ENCODE results near the gene ERBB4.

ERBB4 gene

DNA sequence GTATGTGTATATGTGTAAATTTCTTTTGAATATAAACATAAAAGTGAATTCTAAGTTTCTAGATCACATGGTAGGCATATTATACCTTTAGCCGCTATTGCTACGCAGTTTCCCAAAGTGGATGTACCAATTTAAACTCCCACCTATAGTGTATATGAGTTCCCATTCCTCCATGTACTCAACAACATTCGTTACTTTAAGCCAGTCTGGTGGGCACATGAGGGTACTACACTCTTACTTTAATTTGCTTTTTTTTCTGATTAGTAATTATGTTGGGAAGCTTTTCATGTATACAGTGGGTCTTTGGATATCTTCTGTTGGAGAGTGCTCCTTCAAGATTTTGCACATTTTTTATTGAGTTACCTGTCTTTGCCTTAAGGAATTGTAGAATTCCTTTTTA, 683.8 kb downstream of the ERBB4 start:
- Mint-ChIP-seq H3K27ac (no peak overlapping the region), H3K9me3 (ENCODE audit: low read depth) (no peaks in the 10 kb centered on the region), H3K4me3 (no peak overlapping the region), H3K4me1 (ENCODE audit: low read depth) (no peaks in the 10 kb centered on the region), H3K27me3 (no peaks in the 10 kb centered on the region), H3K36me3 (no peaks in the 10 kb centered on the region)

DNA sequence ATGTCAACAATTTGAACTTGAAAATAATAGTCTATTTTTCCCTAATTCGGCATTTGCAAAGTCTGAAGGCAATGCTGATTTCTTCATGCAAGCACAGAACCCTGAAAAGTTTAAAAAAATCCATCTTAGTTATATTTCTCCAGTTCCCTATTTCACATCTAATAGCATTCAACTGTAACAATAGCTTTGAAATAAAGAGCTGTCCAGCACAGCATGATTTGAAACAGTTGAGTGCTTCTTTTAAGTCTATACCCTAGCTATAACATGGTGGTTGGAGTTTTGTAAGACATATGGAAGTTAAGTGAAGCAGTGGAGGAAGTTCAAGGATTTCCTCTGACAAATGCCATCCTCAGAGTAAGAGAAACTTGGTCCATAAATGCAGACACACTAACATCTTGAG, 691.9 kb downstream of the ERBB4 start:
- H3K9me3 Mint-ChIP-seq (ENCODE audit: low read depth), result no peaks in the 10 kb centered on the region
- H3K27ac Mint-ChIP-seq, result no peak overlapping the region
- no peaks in the 10 kb centered on the region for H3K36me3 Mint-ChIP-seq
- no peaks in the 10 kb centered on the region for H3K27me3 Mint-ChIP-seq
- H3K4me1 Mint-ChIP-seq (ENCODE audit: low read depth), result no peaks in the 10 kb centered on the region
- H3K4me3 Mint-ChIP-seq, result no peak overlapping the region

- Mint-ChIP-seq H3K9me3 (ENCODE audit: low read depth) (no peaks in the 10 kb centered on the region), H3K36me3 (no peaks in the 10 kb centered on the region), H3K27ac (no peak overlapping the region), H3K4me3 (no peak overlapping the region), H3K4me1 (ENCODE audit: low read depth) (no peaks in the 10 kb centered on the region), H3K27me3 (no peaks in the 10 kb centered on the region)
Observed at GRCh38 chr2:211846036-211846400, 692.6 kb downstream of the ERBB4 start.

DNA sequence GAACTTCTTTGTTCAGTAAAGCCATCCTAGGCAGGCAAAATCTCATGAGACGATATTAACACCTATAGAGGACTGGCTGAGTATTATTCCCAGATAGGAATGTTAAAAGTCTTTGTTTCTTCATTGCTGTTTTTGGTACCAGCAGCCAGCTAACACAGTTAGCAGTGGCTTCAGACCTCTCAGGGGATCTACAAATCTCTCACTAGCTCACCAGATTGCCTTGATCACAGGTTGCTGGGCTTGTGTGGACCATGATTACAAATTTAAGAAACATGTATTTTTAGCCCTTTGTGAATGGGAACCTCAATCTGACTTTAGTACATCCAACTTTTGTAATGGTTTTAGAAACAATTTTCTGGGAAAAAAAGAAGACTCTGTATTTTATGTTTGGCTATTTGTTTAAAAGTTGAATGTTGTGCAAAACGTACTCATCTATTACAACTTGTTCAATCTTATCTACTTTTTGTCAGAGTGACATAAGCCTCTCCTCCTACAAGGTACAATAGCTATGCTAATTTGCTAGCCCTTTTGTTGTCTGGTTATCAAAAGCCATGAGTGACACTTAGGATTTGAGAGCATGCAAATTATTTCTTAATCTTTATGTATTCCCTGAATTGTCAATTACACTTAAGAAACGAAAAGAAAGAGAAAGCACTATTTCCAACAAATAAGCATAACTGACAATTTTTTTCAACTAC, 693.1 kb downstream of the ERBB4 start:
- H3K4me3 Mint-ChIP-seq, result no peak overlapping the region
- no peaks in the 10 kb centered on the region for H3K27me3 Mint-ChIP-seq
- H3K9me3 Mint-ChIP-seq (ENCODE audit: low read depth), result no peaks in the 10 kb centered on the region
- no peaks in the 10 kb centered on the region for H3K36me3 Mint-ChIP-seq
- no peaks in the 10 kb centered on the region for H3K4me1 Mint-ChIP-seq (ENCODE audit: low read depth)
- H3K27ac Mint-ChIP-seq, result no peak overlapping the region

GRCh38 chr2:211837706-211838105, 700.9 kb downstream of the ERBB4 start:
- H3K4me1 Mint-ChIP-seq (ENCODE audit: low read depth), result no peaks in the 10 kb centered on the region
- no peak overlapping the region for H3K4me3 Mint-ChIP-seq
- H3K27me3 Mint-ChIP-seq, result no peaks in the 10 kb centered on the region
- H3K9me3 Mint-ChIP-seq (ENCODE audit: low read depth), result peaks cover 11% of the 10 kb centered on the region
- no peak overlapping the region for H3K27ac Mint-ChIP-seq
- no peaks in the 10 kb centered on the region for H3K36me3 Mint-ChIP-seq

- no peaks in the 10 kb centered on the region for H3K4me1 Mint-ChIP-seq (ENCODE audit: low read depth)
- H3K27me3 Mint-ChIP-seq, result no peaks in the 10 kb centered on the region
- H3K27ac Mint-ChIP-seq, result no peak overlapping the region
- no peak overlapping the region for H3K4me3 Mint-ChIP-seq
- H3K9me3 Mint-ChIP-seq (ENCODE audit: low read depth), result peaks cover 11% of the 10 kb centered on the region
- no peaks in the 10 kb centered on the region for H3K36me3 Mint-ChIP-seq
Observed at GRCh38 chr2:211837206-211837605, 701.4 kb downstream of the ERBB4 start.

- H3K36me3 Mint-ChIP-seq, result no peaks in the 10 kb centered on the region
- H3K27me3 Mint-ChIP-seq, result no peaks in the 10 kb centered on the region
- no peak overlapping the region for H3K27ac Mint-ChIP-seq
- peaks cover 11% of the 10 kb centered on the region for H3K9me3 Mint-ChIP-seq (ENCODE audit: low read depth)
- no peak overlapping the region for H3K4me3 Mint-ChIP-seq
- no peaks in the 10 kb centered on the region for H3K4me1 Mint-ChIP-seq (ENCODE audit: low read depth)
Observed at GRCh38 chr2:211836409-211836808, 702.2 kb downstream of the ERBB4 start.

GRCh38 chr2:211835695-211836094, 702.9 kb downstream of the ERBB4 start:
- Mint-ChIP-seq H3K9me3 (ENCODE audit: low read depth) (peaks cover 11% of the 10 kb centered on the region), H3K27me3 (no peaks in the 10 kb centered on the region), H3K4me1 (ENCODE audit: low read depth) (no peaks in the 10 kb centered on the region), H3K4me3 (no peak overlapping the region), H3K27ac (no peak overlapping the region), H3K36me3 (no peaks in the 10 kb centered on the region)

- Mint-ChIP-seq H3K36me3 (no peaks in the 10 kb centered on the region), H3K4me1 (ENCODE audit: low read depth) (no peaks in the 10 kb centered on the region), H3K27ac (no peak overlapping the region), H3K27me3 (no peaks in the 10 kb centered on the region), H3K9me3 (ENCODE audit: low read depth) (peaks cover 13% of the 10 kb centered on the region), H3K4me3 (no peak overlapping the region)
Observed at GRCh38 chr2:211833582-211834279, 704.9 kb downstream of the ERBB4 start.

DNA sequence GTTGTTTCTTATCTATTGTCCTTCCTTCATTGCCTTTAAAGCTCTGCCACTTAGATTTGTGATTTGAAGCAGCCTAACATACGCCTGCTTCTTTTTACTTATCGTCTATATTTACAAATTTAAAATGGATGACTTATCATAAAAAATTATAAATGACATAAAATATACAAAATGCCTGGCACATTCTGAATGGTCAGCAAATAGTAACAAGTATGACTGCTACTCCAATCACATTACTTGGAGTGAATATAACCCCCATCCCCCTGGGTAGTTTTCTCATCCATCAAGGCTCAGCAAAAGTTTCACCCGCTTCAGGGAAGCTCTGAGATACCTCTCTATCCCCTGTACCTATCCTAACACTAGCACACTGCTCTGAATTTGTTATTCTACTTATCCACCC, 708.9 kb downstream of the ERBB4 start:
- H3K4me1 Mint-ChIP-seq (ENCODE audit: low read depth), result no peaks in the 10 kb centered on the region
- H3K9me3 Mint-ChIP-seq (ENCODE audit: low read depth), result peaks cover 8% of the 10 kb centered on the region

DNA sequence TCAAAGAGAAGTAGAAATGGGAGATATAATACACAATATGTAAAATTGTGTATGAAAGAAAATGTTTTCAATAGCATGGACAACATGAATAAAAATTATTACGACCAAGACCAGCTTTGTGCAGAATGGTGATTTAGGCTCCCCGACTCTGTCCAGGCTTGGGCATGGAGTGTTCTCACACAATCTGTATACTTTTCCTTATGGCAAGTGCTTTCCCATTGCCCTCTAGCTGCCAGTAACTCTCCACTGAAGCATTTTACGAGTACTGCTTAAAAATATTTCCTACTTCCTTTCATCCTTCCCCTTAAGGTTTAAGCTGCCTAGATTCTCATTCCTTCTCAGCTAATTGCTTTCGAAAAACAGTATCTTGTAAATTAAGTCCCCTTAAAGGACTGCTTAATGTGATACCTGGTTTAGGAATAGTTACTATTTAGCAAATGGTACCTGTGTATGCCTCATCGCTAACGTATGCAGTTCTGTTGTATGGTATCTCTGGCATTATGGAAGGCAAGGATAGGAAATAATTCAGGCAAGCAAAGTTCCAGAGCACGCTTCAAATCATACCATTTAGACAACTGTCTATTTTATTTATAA, 714.6 kb downstream of the ERBB4 start:
- H3K36me3 Mint-ChIP-seq, result no peaks in the 10 kb centered on the region
- peaks cover 13% of the 10 kb centered on the region for H3K9me3 Mint-ChIP-seq (ENCODE audit: low read depth)
- no peaks in the 10 kb centered on the region for H3K4me1 Mint-ChIP-seq (ENCODE audit: low read depth)
- no peaks in the 10 kb centered on the region for H3K27me3 Mint-ChIP-seq
- no peak overlapping the region for H3K4me3 Mint-ChIP-seq
- H3K27ac Mint-ChIP-seq, result no peak overlapping the region

More for the DNA sequence above, 708.9 kb downstream of the ERBB4 start:
- Mint-ChIP-seq H3K4me3 (no peak overlapping the region), H3K27ac (no peak overlapping the region), H3K27me3 (no peaks in the 10 kb centered on the region), H3K36me3 (no peaks in the 10 kb centered on the region)

DNA sequence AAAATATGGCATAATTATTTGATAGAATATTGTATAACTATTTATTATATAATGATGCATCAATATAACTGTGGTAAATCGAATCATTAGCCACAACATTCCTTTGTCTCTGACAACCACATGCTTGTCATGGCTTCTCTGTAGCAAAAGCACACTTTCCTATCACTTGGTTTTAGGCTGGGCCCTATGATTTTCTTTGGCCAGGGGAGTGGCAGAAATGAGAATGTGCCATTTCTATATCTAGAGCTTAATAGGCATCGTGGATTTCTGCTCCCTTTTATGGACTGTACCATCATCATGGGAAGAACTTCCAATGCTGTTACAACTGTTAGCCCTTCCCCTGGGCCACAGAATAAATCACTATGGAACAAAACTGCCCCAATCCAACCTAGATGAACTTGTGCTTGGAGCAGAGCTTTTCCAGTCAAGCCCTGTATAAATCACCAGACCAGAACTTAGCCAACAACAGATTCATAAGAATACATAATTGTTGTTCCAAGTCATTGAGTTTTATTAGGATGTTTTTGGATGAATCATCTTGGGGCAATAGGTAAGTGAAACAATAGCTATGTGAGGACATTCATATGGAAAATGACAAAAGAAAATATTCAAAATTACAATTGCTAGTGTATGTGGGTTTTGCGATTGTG, 715.8 kb downstream of the ERBB4 start:
- H3K9me3 Mint-ChIP-seq (ENCODE audit: low read depth), result peaks cover 10% of the 10 kb centered on the region
- no peaks in the 10 kb centered on the region for H3K4me1 Mint-ChIP-seq (ENCODE audit: low read depth)
- H3K27ac Mint-ChIP-seq, result no peak overlapping the region
- no peaks in the 10 kb centered on the region for H3K36me3 Mint-ChIP-seq
- H3K4me3 Mint-ChIP-seq, result no peak overlapping the region
- no peaks in the 10 kb centered on the region for H3K27me3 Mint-ChIP-seq

- H3K4me3 Mint-ChIP-seq, result no peak overlapping the region
- H3K9me3 Mint-ChIP-seq (ENCODE audit: low read depth), result peaks cover 10% of the 10 kb centered on the region
- no peaks in the 10 kb centered on the region for H3K36me3 Mint-ChIP-seq
- H3K27ac Mint-ChIP-seq, result no peak overlapping the region
- no peaks in the 10 kb centered on the region for H3K4me1 Mint-ChIP-seq (ENCODE audit: low read depth)
- no peaks in the 10 kb centered on the region for H3K27me3 Mint-ChIP-seq
Observed at GRCh38 chr2:211816754-211817153, 721.8 kb downstream of the ERBB4 start.

DNA sequence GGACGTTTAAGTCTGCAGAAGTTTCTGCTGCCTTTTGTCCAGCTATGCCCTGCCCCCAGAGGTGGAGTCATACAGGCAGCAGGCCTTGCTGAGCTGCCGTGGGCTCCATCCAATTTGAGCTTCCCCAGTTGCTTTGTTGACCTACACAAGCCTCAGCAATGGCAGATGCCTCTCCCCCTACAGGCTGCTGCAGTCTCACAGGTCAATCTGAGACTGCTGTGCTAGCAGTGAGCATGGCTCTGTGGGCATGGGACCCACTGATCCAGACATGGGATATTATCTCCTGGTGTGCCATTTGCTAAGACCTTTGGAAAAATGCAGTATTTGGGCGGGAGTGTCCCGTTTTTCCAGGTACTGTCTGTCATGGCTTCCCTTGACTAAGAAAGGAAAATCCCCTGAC, 726.0 kb downstream of the ERBB4 start:
- Mint-ChIP-seq H3K4me3 (no peak overlapping the region), H3K27ac (no peak overlapping the region), H3K36me3 (no peaks in the 10 kb centered on the region), H3K9me3 (ENCODE audit: low read depth) (no peaks in the 10 kb centered on the region), H3K4me1 (ENCODE audit: low read depth) (no peaks in the 10 kb centered on the region), H3K27me3 (no peaks in the 10 kb centered on the region)

GRCh38 chr2:211802666-211803065, 735.9 kb downstream of the ERBB4 start:
- Mint-ChIP-seq H3K4me1 (ENCODE audit: low read depth) (no peaks in the 10 kb centered on the region), H3K27ac (no peak overlapping the region), H3K9me3 (ENCODE audit: low read depth) (peaks cover 8% of the 10 kb centered on the region), H3K36me3 (no peaks in the 10 kb centered on the region), H3K4me3 (no peak overlapping the region), H3K27me3 (no peaks in the 10 kb centered on the region)
